HG03095 (cell line): ENCODE results near the gene CDH4.

Experiments
- ATAC-seq: cut with Tn5 transposase; IDR thresholded peaks from one replicate; pipeline ENCODE4 v1.9.1; 2021; ENCODE audit warnings: moderate library complexity; ENCODE audit not compliant: unreplicated experiment

Gene CDH4

DNA sequence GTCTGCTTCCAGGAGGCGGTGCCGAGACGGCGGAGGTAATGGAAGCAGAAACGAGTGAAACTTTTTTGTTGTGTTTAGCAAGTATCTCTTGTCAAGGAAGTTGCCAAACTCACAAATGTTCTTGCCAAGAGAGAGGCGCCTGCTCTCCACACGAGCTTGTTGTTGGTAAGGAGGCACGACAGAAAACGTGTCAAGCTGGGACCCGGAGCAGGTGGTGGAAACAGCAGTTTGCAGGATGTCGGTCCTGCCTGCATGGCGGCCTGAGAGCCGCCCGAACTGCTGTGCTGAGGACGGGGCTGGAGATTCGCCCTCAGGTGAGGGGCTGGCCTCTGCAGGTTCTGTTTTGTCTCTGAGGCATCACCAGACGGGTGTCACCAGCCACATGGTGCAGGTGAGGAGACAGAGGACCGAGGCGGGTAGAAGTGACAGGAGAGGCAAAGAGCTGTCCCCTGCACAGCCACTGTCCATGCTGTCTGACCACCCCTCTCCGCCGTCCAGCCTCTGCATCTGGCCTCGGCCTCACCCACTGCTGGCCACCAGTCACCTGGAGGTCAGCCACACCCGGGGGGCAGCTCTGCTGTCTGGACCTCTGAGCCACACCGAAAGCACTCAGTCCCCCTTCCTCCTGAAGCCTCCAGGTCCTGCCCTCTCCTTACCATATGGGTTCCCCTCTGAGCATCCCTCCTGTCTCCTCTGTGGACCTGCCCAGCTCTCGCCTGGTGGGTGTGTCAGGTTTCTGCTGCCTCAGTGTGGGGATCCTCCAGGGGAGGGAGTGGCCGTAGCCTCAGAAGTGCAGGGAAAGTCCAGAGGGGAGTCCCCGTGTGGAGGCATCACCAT lies 552.1 kb downstream of the CDH4 start:
- ATAC-seq: no peak

- ATAC-seq: no peak
Measured at GRCh38 chr20:61804752-61805295, 552.8 kb downstream of the CDH4 start.

- ATAC-seq: no peak
Measured at GRCh38 chr20:61805365-61805764, 553.3 kb downstream of the CDH4 start.

DNA sequence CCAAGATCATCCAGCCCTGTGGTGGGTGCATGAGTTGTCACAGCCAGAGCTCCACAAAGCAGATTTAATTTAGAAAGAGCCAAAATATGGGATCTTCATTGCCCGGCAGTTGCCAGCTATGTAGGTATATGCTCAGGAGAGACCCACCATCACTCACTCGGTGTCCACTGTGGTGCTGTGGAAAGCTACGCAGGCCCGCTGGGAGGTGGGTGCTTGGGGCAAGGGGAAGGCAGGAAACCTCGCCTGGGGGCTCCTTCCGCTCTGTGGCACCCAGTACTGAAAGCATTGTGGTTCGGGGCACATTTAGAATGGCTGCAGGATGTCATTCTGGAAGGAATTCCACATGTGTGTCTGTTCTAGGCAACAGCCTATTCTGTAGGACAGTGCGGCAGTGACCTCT lies 553.7 kb downstream of the CDH4 start:
- ATAC-seq: no peak

GRCh38 chr20:61806314-61806713 lies 554.3 kb downstream of the CDH4 start:
- no peak for ATAC-seq

GRCh38 chr20:61806995-61807394 lies 554.9 kb downstream of the CDH4 start:
- no peak for ATAC-seq

DNA sequence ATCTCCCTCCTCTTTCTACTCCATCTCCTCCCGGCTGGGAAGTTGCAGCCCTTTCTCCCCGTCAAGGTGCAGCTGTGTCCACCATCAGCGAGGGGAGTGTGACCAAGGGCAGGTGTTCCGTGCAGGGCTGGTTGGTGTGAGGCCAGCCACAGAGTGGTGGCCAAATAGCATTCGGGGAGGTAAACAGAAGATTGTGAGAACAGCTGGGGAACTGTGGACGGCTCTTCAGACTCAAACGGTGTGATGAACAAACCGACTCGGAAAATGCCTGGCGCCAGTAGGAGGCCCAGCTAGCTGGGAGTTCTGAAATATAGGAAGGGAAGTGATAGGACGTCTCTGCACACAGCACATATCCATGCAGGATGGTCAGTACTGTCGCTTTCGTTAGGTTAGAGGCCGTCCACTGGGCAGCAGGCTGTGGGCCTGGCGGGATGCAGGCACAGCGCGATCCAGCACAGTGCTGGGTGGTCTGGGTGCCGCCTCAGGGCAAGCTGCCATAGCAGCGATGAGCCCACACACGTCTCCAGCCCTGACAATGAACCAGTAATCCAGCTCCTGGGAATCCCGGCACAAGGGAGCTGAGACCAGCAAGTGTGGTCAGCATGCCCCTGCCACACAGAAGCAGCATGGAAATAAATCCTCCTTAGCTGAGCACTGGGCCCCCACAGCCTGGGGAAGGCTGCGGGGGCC lies 555.6 kb downstream of the CDH4 start:
- no peak for ATAC-seq

- ATAC-seq: no peak
Measured at GRCh38 chr20:61808447-61808846, 556.4 kb downstream of the CDH4 start.

DNA sequence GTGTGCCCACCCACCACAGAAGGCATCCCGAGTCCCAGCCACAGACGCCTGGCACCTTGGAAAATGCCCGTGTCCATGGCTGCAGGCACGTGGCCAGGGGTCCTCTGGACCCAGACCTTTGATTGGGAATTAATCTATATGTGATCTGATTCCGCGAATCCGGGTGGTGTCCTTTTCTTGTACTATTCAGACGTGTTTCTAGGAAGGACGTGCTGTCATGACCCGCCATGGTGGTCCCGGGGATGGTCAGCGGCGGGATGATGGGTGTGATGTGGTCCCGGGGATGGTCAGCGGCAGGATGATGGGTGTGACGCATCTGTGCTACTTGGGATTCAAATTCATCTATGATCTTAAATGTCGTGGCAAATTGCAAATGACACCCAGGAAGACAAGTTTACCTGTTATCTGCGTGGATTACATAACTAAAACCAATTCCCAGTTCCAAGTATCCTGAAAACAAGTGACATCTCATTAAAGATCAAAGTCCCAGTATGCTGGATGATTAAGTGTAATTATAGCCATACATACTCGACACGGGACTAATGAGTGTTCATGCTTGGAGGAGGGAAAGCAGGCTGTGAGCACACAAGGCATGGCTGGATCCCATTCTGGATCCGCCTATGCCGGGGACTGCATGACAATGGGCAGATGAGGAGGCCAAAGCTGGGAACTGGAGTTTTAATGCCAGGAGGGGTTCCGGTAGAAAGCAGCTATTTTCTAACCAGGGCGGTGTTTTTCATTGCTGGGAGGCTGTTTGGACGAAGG lies 557.1 kb downstream of the CDH4 start:
- no peak for ATAC-seq

- no peak for ATAC-seq
Measured at GRCh38 chr20:61810066-61810737, 558.1 kb downstream of the CDH4 start.

- ATAC-seq: no peak
Measured at GRCh38 chr20:61810738-61811135, 558.7 kb downstream of the CDH4 start.

DNA sequence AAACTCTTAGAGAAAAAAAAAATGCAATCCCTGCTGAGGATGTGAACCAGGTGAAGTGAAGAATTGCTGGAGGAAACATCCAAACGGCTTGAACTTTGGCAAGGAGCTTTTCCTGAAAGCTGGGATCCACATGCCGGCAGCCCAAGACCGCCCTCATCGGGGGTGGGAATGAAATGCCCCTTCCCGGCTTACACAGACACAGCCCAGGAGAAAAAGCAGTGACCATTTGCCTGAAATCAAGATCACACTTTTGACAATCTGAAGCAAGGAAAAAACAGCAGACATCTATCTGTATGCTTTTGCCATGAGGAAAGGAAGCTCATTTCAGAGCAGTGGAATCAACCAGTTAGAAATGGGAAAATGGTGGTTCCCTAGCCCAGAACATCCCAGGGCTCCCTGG lies 559.1 kb downstream of the CDH4 start:
- ATAC-seq: no peak

GRCh38 chr20:61812121-61812844 lies 560.2 kb downstream of the CDH4 start:
- no peak for ATAC-seq

- ATAC-seq: no peak
Measured at GRCh38 chr20:61812845-61813485, 560.9 kb downstream of the CDH4 start.

- no peak for ATAC-seq
Measured at GRCh38 chr20:61813791-61814190, 561.7 kb downstream of the CDH4 start.

DNA sequence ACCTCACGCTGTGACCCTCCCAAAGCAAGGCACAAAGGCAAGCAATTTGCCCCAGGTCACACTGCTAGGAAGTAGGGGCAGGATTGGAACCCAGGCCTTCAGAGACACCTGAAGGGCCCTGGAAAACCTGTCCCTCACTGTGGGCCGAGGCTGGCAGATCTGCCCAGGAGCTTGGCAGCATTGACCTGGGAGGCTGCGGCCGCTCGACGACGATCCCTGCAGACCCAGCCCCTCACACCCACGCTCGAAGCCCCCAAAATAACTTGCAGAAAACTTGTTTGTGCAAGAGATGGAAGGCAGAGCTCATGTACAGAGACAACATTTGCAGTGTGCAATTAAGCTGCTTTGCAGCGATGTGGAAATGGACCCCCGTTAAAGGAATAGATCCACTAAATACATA lies 562.2 kb downstream of the CDH4 start:
- ATAC-seq: no peak

GRCh38 chr20:61814726-61815125 lies 562.7 kb downstream of the CDH4 start:
- ATAC-seq: no peak

GRCh38 chr20:61815176-61815575 lies 563.1 kb downstream of the CDH4 start:
- ATAC-seq: no peak

DNA sequence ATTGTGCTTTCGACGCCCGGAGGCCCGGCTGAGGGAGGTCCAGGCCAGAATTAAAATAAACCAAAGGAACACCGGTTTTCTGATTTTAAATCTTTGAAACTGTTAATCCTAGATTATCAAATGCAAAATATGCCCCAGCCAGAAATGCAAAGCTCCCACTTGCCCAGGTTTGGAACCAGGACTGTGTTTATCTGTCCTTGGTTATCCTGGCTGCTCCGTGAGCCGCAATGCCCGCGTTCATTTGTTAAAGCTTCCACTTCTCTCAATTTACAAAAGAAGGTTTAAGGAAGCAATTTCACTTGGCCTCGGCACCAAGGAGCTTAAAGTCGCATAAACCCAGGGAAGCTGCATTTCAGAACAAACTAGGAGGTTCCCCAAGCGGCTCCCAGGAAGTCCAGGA lies 563.6 kb downstream of the CDH4 start:
- ATAC-seq: no peak
